K562 (cell line): ENCODE results near the gene SNUPN. TPM values are rescaled to one million over a fixed set of nuclear protein-coding genes. Genes with fewer than 3 reads are reported as not detected.
A peak's percentile ranks its signal among the peaks of the same experiment; 100 is the strongest.

Experiments used
- ARID1B ChIP-seq: fragments of 450-650 bp; IDR thresholded peaks from 2 replicates; pipeline ENCODE4 v1.6.1; 2016; ENCODE audit warnings: antibody characterized with exemption, mild to moderate bottlenecking, inconsistent platforms
- CTBP1 ChIP-seq: fragments of 450-650 bp; IDR thresholded peaks from 2 replicates; pipeline ENCODE4 v1.6.1; 2016; ENCODE audit warnings: borderline replicate concordance
- CXXC5 ChIP-seq: fragments of 250-450 bp; sonication (Bioruptor Pico); IDR thresholded peaks from 2 replicates; pipeline ENCODE4 v1.8.0; 2022; ENCODE audit warnings: inconsistent platforms, mild to moderate bottlenecking, moderate library complexity
- HEY1 ChIP-seq: fragments of 250-450 bp; sonication (Bioruptor Pico); IDR thresholded peaks from 2 replicates; pipeline ENCODE4 v1.5.0; 2020; ENCODE audit warnings: mild to moderate bottlenecking, moderate library complexity, borderline replicate concordance
- SNIP1 ChIP-seq: fragments of 450-650 bp; IDR thresholded peaks from 2 replicates; pipeline ENCODE4 v1.7.1; 2017; ENCODE audit warnings: low read depth, mild to moderate bottlenecking
- TSC22D4 ChIP-seq: fragments of 450-650 bp; IDR thresholded peaks from 2 replicates; pipeline ENCODE4 v1.6.1; 2016; ENCODE audit warnings: missing genetic modification characterization, missing biosample characterization, control low read depth
- ZNF124 ChIP-seq: sonication (generic); formaldehyde crosslinking; IDR thresholded peaks from 2 replicates; pipeline ENCODE4 v1.8.1; 2022; ENCODE audit warnings: missing genetic modification reagents
- ZNF165 ChIP-seq: fragments of 250-450 bp; sonication (Bioruptor Pico); IDR thresholded peaks from 2 replicates; pipeline ENCODE4 v1.4.0; 2020; ENCODE audit warnings: borderline replicate concordance
- ZNF239 ChIP-seq: fragments of 250-450 bp; sonication (Bioruptor Pico); IDR thresholded peaks from 2 replicates; pipeline ENCODE4 v1.4.0; 2020; ENCODE audit warnings: mild to moderate bottlenecking
- ZNF347 ChIP-seq: fragments of 450-650 bp; formaldehyde crosslinking; IDR thresholded peaks from 2 replicates; pipeline ENCODE4 v1.4.0; 2020; ENCODE audit warnings: low read depth, mild to moderate bottlenecking, moderate library complexity
- polyA plus RNA-seq, 8 experiments: library from polyadenylated mRNA; depleted of rRNA in 4 of 8; stranded (reverse) in 5 of 8; unstranded in 3 of 8; fragments of >200 nt; fragmentation: Nextera tagmentation in 2 of 8; fragmentation: Illumina TruSeq in 1 of 8; extraction: Ambion mirVana in 2 of 8; extraction: Trizol in 1 of 8; gene quantifications; 2 replicates each; pipeline versions ENCODE4 v1.2.1 to v1.2.3, GENCODE V29; 2011 to 2014; ENCODE audit warnings: inconsistent platforms in 1 of 8, missing spikeins in 1 of 8
- total RNA-seq, 7 experiments: library from RNA; depleted of rRNA in 6 of 7; stranded (reverse); fragments of >200 nt in 6 of 7; fragmentation: Illumina TruSeq in 2 of 7; extraction: Trizol in 2 of 7; gene quantifications; 2 replicates each; pipeline versions ENCODE4 v1.2.1 to v1.2.3, GENCODE V29; 2011 to 2021; ENCODE audit warnings: low replicate concordance in 1 of 7
- TF ChIP-seq, protein P1 (sequence below): sonication (generic); formaldehyde crosslinking; IDR thresholded peaks from 2 replicates; pipeline ENCODE4 v1.8.0; 2023; ENCODE audit warnings: mild to moderate bottlenecking, missing genetic modification reagents
- TF ChIP-seq, protein P2 (sequence below): fragments of 250-450 bp; sonication (Bioruptor Pico); IDR thresholded peaks from 2 replicates; pipeline ENCODE4 v1.4.0; 2020; ENCODE audit warnings: mild to moderate bottlenecking, moderate library complexity
- TF ChIP-seq, protein P3 (sequence below): IDR thresholded peaks from 2 replicates; pipeline ENCODE4 v1.6.1; 2012; ENCODE audit warnings: low read depth, low read length, improper control_type of control experiment, borderline replicate concordance
- TF ChIP-seq, protein P4 (sequence below): fragments of 250-450 bp; sonication (Bioruptor Pico); IDR thresholded peaks from 2 replicates; pipeline ENCODE4 v1.5.0; 2021; ENCODE audit warnings: mild to moderate bottlenecking, moderate library complexity

Gene SNUPN
- total and polyA plus RNA-seq, 9 of the 15 experiments (the other 6 are each of a cell fraction or from before 2014, with no cell fraction given), result 32.2 to 78.3 (median 40.0) TPM

DNA sequence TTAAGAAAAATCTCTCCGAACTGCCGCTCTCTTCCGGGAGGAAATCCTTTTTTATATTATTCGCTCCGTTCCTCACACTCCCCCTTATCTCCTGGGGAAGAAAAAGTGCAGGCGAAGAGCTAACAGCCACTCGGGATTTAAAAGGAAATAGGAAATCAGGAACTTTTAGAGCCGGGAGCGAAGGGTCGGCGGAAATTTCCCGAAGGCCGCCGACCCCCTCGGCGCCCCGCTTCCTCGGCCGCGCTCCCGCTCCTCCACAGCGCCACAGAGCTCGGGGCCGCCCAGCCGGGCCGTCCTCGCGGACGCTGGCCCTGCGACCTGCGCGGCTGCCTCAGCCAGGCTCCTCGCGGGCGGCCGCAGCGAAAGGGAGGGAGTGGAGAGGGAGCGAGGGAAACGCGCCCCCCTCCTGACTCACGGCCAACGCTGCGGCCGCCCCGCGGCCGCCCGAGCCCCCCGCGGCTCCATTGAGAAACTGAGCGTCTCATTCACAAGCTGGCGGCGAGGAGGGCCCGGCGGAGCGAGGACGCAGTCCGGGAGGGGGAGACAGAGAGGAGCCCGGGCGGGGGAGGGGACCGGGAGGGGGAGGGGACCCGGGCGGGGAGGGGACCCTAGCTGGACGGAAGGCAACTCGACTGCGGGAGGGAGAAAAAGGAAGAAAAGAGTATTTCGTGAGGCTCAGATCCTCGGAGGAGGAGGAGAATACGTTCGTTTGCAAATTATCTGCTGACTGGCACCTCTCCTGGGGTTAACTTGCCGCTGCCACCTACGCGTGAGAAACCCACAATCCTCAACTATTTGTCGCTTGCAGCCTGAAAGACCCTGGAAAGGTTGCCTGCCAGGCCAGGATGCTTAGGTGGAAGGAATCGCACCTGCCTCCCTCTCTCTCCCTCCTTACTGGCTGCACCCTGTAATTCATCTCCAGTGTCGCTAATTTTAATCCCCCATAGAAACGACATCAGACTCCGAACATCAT, 46.3 kb downstream of the SNUPN start, which contains the start of gene PTPN9 (continued):
- TF ChIP-seq, protein P1, sequence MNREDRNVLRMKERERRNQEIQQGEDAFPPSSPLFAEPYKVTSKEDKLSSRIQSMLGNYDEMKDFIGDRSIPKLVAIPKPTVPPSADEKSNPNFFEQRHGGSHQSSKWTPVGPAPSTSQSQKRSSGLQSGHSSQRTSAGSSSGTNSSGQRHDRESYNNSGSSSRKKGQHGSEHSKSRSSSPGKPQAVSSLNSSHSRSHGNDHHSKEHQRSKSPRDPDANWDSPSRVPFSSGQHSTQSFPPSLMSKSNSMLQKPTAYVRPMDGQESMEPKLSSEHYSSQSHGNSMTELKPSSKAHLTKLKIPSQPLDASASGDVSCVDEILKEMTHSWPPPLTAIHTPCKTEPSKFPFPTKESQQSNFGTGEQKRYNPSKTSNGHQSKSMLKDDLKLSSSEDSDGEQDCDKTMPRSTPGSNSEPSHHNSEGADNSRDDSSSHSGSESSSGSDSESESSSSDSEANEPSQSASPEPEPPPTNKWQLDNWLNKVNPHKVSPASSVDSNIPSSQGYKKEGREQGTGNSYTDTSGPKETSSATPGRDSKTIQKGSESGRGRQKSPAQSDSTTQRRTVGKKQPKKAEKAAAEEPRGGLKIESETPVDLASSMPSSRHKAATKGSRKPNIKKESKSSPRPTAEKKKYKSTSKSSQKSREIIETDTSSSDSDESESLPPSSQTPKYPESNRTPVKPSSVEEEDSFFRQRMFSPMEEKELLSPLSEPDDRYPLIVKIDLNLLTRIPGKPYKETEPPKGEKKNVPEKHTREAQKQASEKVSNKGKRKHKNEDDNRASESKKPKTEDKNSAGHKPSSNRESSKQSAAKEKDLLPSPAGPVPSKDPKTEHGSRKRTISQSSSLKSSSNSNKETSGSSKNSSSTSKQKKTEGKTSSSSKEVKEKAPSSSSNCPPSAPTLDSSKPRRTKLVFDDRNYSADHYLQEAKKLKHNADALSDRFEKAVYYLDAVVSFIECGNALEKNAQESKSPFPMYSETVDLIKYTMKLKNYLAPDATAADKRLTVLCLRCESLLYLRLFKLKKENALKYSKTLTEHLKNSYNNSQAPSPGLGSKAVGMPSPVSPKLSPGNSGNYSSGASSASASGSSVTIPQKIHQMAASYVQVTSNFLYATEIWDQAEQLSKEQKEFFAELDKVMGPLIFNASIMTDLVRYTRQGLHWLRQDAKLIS (CRISPR knock-in tag), result no peak
- TF ChIP-seq SNIP1 (no peak), CTBP1 (peak; percentile 41), ZNF165 (CRISPR knock-in tag) (no peak), ARID1B (no peak), HEY1 (CRISPR knock-in tag) (no peak), ZNF124 (no peak), ZNF239 (no peak), CXXC5 (CRISPR knock-in tag) (peak; percentile 63), TSC22D4 (tag) (no peak), ZNF347 (CRISPR knock-in tag) (no peak)
- TF ChIP-seq, protein P2, sequence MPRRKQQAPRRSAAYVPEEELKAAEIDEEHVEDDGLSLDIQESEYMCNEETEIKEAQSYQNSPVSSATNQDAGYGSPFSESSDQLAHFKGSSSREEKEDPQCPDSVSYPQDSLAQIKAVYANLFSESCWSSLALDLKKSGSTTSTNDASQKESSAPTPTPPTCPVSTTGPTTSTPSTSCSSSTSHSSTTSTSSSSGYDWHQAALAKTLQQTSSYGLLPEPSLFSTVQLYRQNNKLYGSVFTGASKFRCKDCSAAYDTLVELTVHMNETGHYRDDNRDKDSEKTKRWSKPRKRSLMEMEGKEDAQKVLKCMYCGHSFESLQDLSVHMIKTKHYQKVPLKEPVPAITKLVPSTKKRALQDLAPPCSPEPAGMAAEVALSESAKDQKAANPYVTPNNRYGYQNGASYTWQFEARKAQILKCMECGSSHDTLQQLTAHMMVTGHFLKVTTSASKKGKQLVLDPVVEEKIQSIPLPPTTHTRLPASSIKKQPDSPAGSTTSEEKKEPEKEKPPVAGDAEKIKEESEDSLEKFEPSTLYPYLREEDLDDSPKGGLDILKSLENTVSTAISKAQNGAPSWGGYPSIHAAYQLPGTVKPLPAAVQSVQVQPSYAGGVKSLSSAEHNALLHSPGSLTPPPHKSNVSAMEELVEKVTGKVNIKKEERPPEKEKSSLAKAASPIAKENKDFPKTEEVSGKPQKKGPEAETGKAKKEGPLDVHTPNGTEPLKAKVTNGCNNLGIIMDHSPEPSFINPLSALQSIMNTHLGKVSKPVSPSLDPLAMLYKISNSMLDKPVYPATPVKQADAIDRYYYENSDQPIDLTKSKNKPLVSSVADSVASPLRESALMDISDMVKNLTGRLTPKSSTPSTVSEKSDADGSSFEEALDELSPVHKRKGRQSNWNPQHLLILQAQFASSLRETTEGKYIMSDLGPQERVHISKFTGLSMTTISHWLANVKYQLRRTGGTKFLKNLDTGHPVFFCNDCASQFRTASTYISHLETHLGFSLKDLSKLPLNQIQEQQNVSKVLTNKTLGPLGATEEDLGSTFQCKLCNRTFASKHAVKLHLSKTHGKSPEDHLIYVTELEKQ, result no peak
- TF ChIP-seq, protein P3, sequence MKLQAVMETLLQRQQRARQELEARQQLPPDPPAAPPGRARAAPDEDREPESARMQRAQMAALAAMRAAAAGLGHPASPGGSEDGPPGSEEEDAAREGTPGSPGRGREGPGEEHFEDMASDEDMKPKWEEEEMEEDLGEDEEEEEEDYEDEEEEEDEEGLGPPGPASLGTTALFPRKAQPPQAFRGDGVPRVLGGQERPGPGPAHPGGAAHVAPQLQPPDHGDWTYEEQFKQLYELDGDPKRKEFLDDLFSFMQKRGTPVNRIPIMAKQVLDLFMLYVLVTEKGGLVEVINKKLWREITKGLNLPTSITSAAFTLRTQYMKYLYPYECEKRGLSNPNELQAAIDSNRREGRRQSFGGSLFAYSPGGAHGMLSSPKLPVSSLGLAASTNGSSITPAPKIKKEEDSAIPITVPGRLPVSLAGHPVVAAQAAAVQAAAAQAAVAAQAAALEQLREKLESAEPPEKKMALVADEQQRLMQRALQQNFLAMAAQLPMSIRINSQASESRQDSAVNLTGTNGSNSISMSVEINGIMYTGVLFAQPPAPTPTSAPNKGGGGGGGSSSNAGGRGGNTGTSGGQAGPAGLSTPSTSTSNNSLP, result no peak
- TF ChIP-seq, protein P4, sequence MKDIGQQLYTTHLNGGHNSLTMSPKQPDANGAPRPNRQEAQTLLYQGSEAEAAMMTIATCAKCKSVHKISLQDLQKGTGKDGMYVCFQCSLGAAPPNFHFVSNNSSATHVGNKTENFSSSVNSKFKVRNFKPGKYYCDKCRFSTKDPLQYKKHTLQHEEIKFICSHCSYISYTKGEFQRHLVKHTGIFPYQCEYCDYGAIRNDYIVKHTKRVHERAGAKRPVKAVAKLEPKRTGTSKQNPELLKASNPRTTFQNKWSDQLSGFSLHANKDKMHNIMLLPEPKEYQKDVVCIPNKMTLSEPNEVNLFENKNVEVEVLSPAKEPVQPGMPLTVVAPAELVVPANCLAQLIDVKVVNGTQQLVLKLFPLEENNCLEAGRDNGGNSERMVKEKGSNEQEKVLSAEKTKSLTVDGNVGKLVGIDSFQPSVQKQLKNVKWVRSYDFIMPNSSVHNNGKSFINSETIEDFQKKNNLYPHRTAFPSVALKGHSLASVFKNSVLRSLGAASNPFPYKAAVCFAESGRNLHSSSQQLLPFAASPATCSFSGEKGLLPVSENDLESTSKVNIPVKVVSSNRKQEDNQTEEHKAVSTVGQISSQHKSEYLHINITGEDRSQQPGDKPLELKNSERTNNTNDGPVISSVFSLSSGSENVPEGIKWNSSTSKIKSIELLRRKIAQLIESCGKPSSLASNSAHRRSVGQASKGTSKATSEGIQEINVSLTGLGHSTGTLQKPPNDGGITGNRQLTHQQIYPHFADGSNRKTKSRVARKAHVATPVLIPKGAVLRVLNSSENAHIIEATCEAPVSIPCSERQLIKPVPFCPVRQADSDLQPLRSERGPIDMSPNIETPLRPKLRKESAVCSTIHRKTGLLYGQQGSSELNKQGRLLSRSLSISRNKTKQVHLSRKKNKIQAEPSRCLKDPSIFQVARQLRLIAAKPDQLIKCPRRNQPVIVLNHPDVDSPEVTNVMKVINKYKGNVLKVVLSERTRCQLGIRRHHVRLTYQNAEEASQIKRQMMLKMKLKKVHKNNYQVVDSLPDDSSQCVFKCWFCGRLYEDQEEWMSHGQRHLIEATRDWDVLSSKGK (CRISPR knock-in tag), result no peak
